ENCODE results near the gene PDLIM4.

The PDLIM4 gene

GRCh38 chr5:132237670-132238069, 19.8 kb upstream of the PDLIM4 start:
- Histone ChIP-seq H3K9me3 (no peaks in the 10 kb centered on the region), H3K4me3 (ENCODE audit: low read depth in 1 of 2, low read length in 1 of 2) (no peak overlapping the region), H3K4me1 (ENCODE audit: control insufficient read depth in 1 of 2, insufficient read depth in 1 of 2, low read depth in 1 of 2, low read length in 1 of 2) (no peaks in the 10 kb centered on the region), H3K27ac (no peak overlapping the region), H3K27me3 (no peaks in the 10 kb centered on the region), H3K36me3 (no peaks in the 10 kb centered on the region)
- TF ChIP-seq, protein P1, sequence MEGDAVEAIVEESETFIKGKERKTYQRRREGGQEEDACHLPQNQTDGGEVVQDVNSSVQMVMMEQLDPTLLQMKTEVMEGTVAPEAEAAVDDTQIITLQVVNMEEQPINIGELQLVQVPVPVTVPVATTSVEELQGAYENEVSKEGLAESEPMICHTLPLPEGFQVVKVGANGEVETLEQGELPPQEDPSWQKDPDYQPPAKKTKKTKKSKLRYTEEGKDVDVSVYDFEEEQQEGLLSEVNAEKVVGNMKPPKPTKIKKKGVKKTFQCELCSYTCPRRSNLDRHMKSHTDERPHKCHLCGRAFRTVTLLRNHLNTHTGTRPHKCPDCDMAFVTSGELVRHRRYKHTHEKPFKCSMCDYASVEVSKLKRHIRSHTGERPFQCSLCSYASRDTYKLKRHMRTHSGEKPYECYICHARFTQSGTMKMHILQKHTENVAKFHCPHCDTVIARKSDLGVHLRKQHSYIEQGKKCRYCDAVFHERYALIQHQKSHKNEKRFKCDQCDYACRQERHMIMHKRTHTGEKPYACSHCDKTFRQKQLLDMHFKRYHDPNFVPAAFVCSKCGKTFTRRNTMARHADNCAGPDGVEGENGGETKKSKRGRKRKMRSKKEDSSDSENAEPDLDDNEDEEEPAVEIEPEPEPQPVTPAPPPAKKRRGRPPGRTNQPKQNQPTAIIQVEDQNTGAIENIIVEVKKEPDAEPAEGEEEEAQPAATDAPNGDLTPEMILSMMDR (IDR thresholded peaks at IDR 0.05), result no peak

DNA sequence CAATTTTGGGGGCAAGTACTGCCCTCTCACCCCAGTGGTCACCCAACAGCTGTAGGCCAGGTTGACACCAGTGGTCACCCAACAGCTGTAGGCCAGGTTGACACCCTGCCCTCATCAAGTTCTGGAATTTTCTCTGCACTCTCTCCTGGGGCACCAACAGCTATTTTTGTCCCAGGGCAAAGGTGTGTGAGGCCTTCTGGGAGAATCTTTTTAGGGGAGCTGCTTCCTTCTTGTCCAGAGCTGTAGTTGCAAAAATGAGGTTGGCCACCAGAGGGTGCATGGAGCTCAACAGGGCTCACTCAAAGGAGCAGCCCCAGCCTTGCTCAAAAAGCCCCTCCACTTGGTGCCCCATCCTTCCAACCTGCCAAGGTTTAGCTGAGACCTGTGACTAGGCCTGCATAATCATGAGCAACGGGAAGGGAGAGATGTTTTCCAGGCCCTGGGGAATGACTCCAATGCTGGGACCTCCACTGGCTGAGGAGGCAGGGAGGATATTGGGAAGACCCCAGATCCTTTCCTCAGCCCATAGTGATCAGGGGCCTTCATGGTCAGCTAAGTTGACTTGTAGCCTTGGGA, 19.2 kb upstream of the PDLIM4 start:
- H3K4me1 ChIP-seq (ENCODE audit: control insufficient read depth in 1 of 2, insufficient read depth in 1 of 2, low read depth in 1 of 2, low read length in 1 of 2), result no peaks in the 10 kb centered on the region
- TF ChIP-seq, protein P1 (IDR thresholded peaks at IDR 0.05), result peak; percentile 49
- no peaks in the 10 kb centered on the region for H3K36me3 ChIP-seq
- no peaks in the 10 kb centered on the region for H3K9me3 ChIP-seq
- H3K27me3 ChIP-seq, result no peaks in the 10 kb centered on the region
- no peak overlapping the region for H3K27ac ChIP-seq
- no peak overlapping the region for H3K4me3 ChIP-seq (ENCODE audit: low read depth in 1 of 2, low read length in 1 of 2)

DNA sequence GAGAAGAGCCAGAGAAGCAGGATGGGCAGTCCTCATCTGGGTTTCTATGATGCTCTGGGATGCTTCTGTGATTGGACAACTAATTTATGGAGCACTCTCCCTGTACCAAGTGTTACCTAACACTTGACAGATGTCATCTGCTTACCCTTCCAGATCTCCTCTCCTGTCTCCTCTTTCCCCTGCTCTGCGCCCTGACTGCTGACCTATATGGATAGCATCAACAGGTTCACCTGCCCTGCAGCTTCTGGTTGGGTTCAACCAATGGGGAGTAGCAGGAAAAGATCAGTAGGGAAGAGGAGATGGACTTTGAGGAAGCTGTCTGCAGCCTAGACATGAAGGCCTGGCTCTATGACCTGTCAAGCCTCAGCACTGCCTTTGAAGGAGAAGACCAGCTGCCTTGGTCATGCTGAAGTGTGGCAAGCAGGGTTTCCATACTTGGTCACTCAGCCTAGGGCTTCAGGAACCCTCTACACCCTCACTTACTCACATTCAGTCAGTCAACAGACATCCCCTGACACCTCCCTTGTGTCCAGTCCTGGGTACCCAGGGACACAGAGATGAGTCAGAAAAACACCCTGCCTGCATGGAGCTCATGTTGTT, 18.5 kb upstream of the PDLIM4 start:
- Histone ChIP-seq H3K27ac (no peak overlapping the region), H3K4me1 (ENCODE audit: control insufficient read depth in 1 of 2, insufficient read depth in 1 of 2, low read depth in 1 of 2, low read length in 1 of 2) (no peaks in the 10 kb centered on the region), H3K9me3 (no peaks in the 10 kb centered on the region), H3K4me3 (ENCODE audit: low read depth in 1 of 2, low read length in 1 of 2) (no peak overlapping the region), H3K27me3 (no peaks in the 10 kb centered on the region), H3K36me3 (no peaks in the 10 kb centered on the region)
- TF ChIP-seq, protein P1 (IDR thresholded peaks at IDR 0.05), result no peak

DNA sequence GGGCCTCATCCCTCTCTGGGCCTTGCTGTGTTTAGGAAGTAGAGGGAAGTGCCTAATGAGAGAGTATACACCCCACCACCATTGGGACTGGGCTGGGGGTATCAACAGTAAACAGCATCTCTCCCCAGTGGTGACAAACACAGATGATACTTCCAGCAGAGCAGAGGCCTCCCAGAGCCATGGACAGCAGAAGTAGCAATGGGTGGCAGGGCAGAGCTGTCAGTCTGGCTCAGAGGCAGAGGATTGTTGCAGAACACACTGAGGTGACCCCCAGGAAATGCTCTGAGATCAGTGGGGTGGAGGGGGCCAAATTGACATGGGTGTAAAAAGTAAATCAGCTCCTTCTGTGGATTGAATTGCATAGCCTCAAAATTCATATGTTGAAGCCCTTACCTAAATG, 17.7 kb upstream of the PDLIM4 start:
- no peaks in the 10 kb centered on the region for H3K4me1 ChIP-seq (ENCODE audit: control insufficient read depth in 1 of 2, insufficient read depth in 1 of 2, low read depth in 1 of 2, low read length in 1 of 2)
- TF ChIP-seq, protein P1 (IDR thresholded peaks at IDR 0.05), result no peak
- H3K27ac ChIP-seq, result no peak overlapping the region
- no peaks in the 10 kb centered on the region for H3K27me3 ChIP-seq
- H3K9me3 ChIP-seq, result no peaks in the 10 kb centered on the region
- no peaks in the 10 kb centered on the region for H3K36me3 ChIP-seq
- no peak overlapping the region for H3K4me3 ChIP-seq (ENCODE audit: low read depth in 1 of 2, low read length in 1 of 2)

DNA sequence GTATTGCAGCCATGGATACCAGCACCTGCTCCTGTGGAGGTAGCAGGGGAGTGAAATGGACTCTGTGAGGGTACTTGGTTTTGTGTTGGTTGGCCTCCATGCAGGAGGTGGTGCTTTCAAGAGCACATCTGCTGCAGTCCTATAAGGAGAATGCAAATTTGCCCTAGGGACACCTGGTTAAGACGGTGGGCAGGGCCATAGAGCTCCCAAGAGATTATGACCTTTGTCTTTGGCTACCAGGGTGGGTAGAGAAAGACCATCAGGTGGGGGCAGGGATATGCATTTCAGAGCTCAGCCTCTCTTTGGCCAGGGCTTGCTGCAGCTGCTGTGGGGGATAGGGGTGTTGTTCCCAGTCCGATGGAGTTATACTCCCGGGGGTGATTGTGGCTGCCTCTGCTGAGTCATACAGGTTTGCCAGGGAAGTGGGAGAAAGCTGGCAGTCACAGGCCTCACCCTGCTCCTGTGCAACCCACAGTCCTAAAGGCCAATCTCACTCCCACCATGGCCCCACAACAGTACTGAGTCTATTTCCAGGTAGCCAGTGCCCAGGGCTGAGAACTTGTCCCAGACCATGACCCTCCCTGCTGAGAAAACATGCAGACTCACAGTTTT, 14.0 kb upstream of the PDLIM4 start:
- Histone ChIP-seq H3K4me3 (ENCODE audit: low read depth in 1 of 2, low read length in 1 of 2) (no peak overlapping the region), H3K27me3 (no peaks in the 10 kb centered on the region), H3K36me3 (no peaks in the 10 kb centered on the region), H3K27ac (no peak overlapping the region), H3K4me1 (ENCODE audit: control insufficient read depth in 1 of 2, insufficient read depth in 1 of 2, low read depth in 1 of 2, low read length in 1 of 2) (peaks cover 0 to 5% of the 10 kb centered on the region in 2 experiments), H3K9me3 (no peaks in the 10 kb centered on the region)
- TF ChIP-seq, protein P1 (IDR thresholded peaks at IDR 0.05), result no peak

All from neutrophil (primary cell).